ENCODE measurements around the gene EML3. TPM values are rescaled to one million over a fixed set of nuclear protein-coding genes. Genes with fewer than 3 reads are reported as not detected.

The EML3 gene
- total and polyA plus RNA-seq, 2 of the 13 experiments (the other 11 are each of a cell fraction or from before 2014, with no cell fraction given) = 10.6 to 12.3 TPM

- TF ChIP-seq HMGXB4 (CRISPR knock-in tag; IDR thresholded peaks at IDR 0.05; ENCODE audit: borderline replicate concordance in 1 of 2, low read depth in 1 of 2) = peak in 1 of 2 experiments; percentile 74; a peak in 2 of 4 replicates
- no peak for TF ChIP-seq KLF12 (CRISPR knock-in tag; IDR thresholded peaks at IDR 0.05; ENCODE audit: borderline replicate concordance)
- no peak for TF ChIP-seq ZNF12 (CRISPR knock-in tag; IDR thresholded peaks at IDR 0.05)
- no peak for TF ChIP-seq SOX5 (CRISPR knock-in tag; IDR thresholded peaks at IDR 0.05; ENCODE audit: borderline replicate concordance)
- no peak for TF ChIP-seq ZBTB34 (CRISPR knock-in tag; IDR thresholded peaks at IDR 0.05)
- TF ChIP-seq ELF4 (CRISPR knock-in tag; IDR thresholded peaks at IDR 0.05; ENCODE audit: borderline replicate concordance) = 0 out of 2 replicates have a peak, but pooled peaks have one; percentile 17
- TF ChIP-seq ZNF143 (CRISPR knock-in tag; IDR thresholded peaks at IDR 0.05) = no peak
- TF ChIP-seq TP53 (CRISPR knock-in tag; conservative IDR thresholded peaks at IDR 0.05) = no peak
- peak; percentile 90 for TF ChIP-seq ZFX (CRISPR knock-in tag; IDR thresholded peaks at IDR 0.05; ENCODE audit: low read depth)
- TF ChIP-seq ZXDC (CRISPR knock-in tag; IDR thresholded peaks at IDR 0.05) = peak; percentile 6; the same call in 1 of the 2 replicates
- no peak for TF ChIP-seq RFX3 (CRISPR knock-in tag; IDR thresholded peaks at IDR 0.05)
- no peak for TF ChIP-seq PREB (CRISPR knock-in tag; IDR thresholded peaks at IDR 0.05)
- TF ChIP-seq ZSCAN20 (CRISPR knock-in tag; IDR thresholded peaks at IDR 0.05; ENCODE audit: borderline replicate concordance) = no peak
- no peak for TF ChIP-seq MYNN (CRISPR knock-in tag; IDR thresholded peaks at IDR 0.05; ENCODE audit: low read depth)
- TF ChIP-seq ZNF232 (CRISPR knock-in tag; IDR thresholded peaks at IDR 0.05; ENCODE audit: borderline replicate concordance) = no peak
- TF ChIP-seq ZNF180 (CRISPR knock-in tag; IDR thresholded peaks at IDR 0.05; ENCODE audit: borderline replicate concordance, low read depth) = no peak
- peak; percentile 83 for TF ChIP-seq MYPOP (CRISPR knock-in tag; IDR thresholded peaks at IDR 0.05)
- no peak for TF ChIP-seq ZNF264 (CRISPR knock-in tag; IDR thresholded peaks at IDR 0.05)
- TF ChIP-seq ZNF605 (CRISPR knock-in tag; IDR thresholded peaks at IDR 0.05) = 0 out of 2 replicates have a peak, but pooled peaks have one; percentile 75
These were observed 11.0 kb downstream of the EML3 start, which contains the start of gene MTA2 (continued) for GRCh38 chr11:62601372-62602140.

Data from HepG2 (cell line).